Panc1 (cell line): Measurements from ENCODE around the gene PTGIR. TPM values are rescaled to one million over a fixed set of nuclear protein-coding genes. Genes with fewer than 3 reads are reported as not detected.

Source experiments
- ATAC-seq: fragments of 200-7000 bp; cut with Tn5 transposase; 2 replicates; pipeline ENCODE4 v1.9.1; 2020; ENCODE audit warnings: mild to moderate bottlenecking, moderate library complexity
- BruUV-seq: library from RNA; stranded (reverse); fragments of 400-500 nt; replicated peaks from 2 replicates; lab custom pipeline; 2021; lab: Mats Ljungman, UMichigan
- CTCF ChIA-PET: fragments of 300-600 bp; sonication (Branson Sonifier 250); formaldehyde crosslinking; loops from one replicate; lab custom pipeline; 2022; ENCODE audit warnings: antibody characterized with exemption; lab: Charles Lee
- POLR2A ChIA-PET: fragments of 300-600 bp; sonication (Branson Sonifier 250); formaldehyde crosslinking; loops from one replicate; lab custom pipeline; 2022; ENCODE audit warnings: antibody characterized with exemption; lab: Charles Lee
- DNase-seq: peaks from one replicate; pipeline ENCODE4 v3.0.0-alpha.2; 2010; ENCODE audit warnings: low read depth, low spot score
- H3K27ac ChIP-seq: 2 replicates; pipeline ENCODE4 v1.5.1; 2011; ENCODE audit warnings: mild to moderate bottlenecking, low read length, inconsistent platforms
- H3K27me3 ChIP-seq: fragments of 200-500 bp; sonication (Bioruptor generic); 2 replicates; pipeline ENCODE4 v1.6.0; 2014; ENCODE audit warnings: low read length, inconsistent platforms; ENCODE audit not compliant: control insufficient read depth, insufficient read depth
- H3K36me3 ChIP-seq: fragments of 200-500 bp; sonication (Bioruptor generic); 2 replicates; pipeline ENCODE4 v1.5.1; 2014; ENCODE audit warnings: inconsistent platforms, mild to moderate bottlenecking, low read length, moderate library complexity; ENCODE audit not compliant: control insufficient read depth, insufficient read depth
- H3K4me1 ChIP-seq: 2 replicates; pipeline ENCODE4 v1.5.1; 2011; ENCODE audit warnings: inconsistent platforms, mild to moderate bottlenecking, low read length, moderate library complexity; ENCODE audit not compliant: control insufficient read depth, insufficient read depth
- H3K4me3 ChIP-seq, 2 experiments: 2 replicates each; pipeline ENCODE4 v1.5.1; 2011 to 2012; ENCODE audit warnings: low read depth in 2 of 2, low read length in 2 of 2, mild to moderate bottlenecking in 2 of 2, inconsistent platforms in 1 of 2, moderate library complexity in 1 of 2
- H3K9me3 ChIP-seq: fragments of 200-500 bp; sonication (Bioruptor generic); 2 replicates; pipeline ENCODE4 v1.5.1; 2014; ENCODE audit warnings: low read depth, mild to moderate bottlenecking, inconsistent platforms, low read length, moderate library complexity; ENCODE audit not compliant: control insufficient read depth, insufficient read depth
- POLR2AphosphoS5 ChIP-seq: IDR thresholded peaks from 2 replicates; pipeline ENCODE4 v1.6.1; 2012; ENCODE audit warnings: mild to moderate bottlenecking, low read depth, low read length, moderate library complexity
- SIN3A ChIP-seq: IDR thresholded peaks from 2 replicates; pipeline ENCODE4 v1.6.1; 2012; ENCODE audit warnings: low read depth, mild to moderate bottlenecking, low read length, moderate library complexity, borderline replicate concordance; ENCODE audit not compliant: insufficient read depth
- TCF7L2 ChIP-seq: IDR thresholded peaks from 2 replicates; pipeline ENCODE4 v1.6.1; 2011; ENCODE audit warnings: mild to moderate bottlenecking, low read depth, low read length, inconsistent platforms
- in situ Hi-C: cut with HindIII; loops from 2 replicates; pipeline ENCODE4 v1.10.0; 2016; ENCODE audit warnings: low sequenced_read_pairs, low pct_unique_long_range_greater_than_20kb
- intact Hi-C: fragments of 100-400 bp; cut with micrococcal nuclease; formaldehyde crosslinking; loops from one replicate; pipeline ENCODE4 v1.10.0; 2022; ENCODE audit not compliant: unreplicated experiment
- total RNA-seq: library from RNA; stranded (reverse); gene quantifications from one replicate; pipeline ENCODE4 v1.2.1, GENCODE V29; 2021; ENCODE audit not compliant: unreplicated experiment
- TF ChIP-seq, protein P1 (sequence below): fragments of 450-650 bp; IDR thresholded peaks from 2 replicates; pipeline ENCODE4 v1.5.1; 2017; ENCODE audit warnings: mild to moderate bottlenecking
- TF ChIP-seq, protein P2 (sequence below), 2 experiments: IDR thresholded peaks; 2 replicates each; pipeline ENCODE4 v1.6.1; 2011 to 2012; ENCODE audit warnings: low read depth in 2 of 2, control low read depth in 1 of 2, low read length in 1 of 2, mild to moderate bottlenecking in 1 of 2, moderate library complexity in 1 of 2; ENCODE audit not compliant: insufficient read depth in 1 of 2

The PTGIR gene
- total RNA-seq, 1 experiment from 2014 or later: 0.08 TPM

DNA sequence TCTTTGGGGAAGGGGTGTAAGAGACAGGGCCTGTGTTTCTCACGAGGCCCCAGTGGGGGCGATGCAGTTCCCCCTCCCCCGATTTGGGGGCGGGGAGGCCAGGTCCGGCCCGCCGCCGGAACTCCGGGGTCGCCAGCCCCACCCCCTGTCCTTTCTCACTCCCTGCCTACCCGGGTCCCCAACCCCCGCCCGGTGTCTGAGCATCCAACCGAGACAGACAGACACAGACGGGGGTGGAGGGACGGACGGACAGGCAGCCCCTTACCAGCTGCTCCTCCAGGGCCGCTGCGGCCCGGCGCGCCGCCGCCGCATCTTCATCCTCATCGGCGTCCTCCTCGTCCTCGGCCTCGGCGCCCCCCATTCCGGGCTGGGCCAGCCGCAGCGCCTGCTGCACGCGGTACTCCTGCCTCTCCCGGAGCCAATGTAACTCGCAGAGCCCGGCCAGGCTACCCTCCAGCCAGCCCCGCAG, 35.7 kb upstream of the PTGIR start:
- intact Hi-C loops: no loop called here
- Histone ChIP-seq H3K36me3 (no peaks in the 10 kb centered on the region), H3K9me3 (no peaks in the 10 kb centered on the region), H3K4me1 (peaks cover 7% of the 10 kb centered on the region), H3K4me3 (peak overlapping the region; percentile 41 to 47), H3K27ac (no peak overlapping the region), H3K27me3 (no peaks in the 10 kb centered on the region)
- 0 out of 2 replicates have a peak, but pooled peaks have one; percentile 48 for TF ChIP-seq SIN3A
- TF ChIP-seq, protein P1, sequence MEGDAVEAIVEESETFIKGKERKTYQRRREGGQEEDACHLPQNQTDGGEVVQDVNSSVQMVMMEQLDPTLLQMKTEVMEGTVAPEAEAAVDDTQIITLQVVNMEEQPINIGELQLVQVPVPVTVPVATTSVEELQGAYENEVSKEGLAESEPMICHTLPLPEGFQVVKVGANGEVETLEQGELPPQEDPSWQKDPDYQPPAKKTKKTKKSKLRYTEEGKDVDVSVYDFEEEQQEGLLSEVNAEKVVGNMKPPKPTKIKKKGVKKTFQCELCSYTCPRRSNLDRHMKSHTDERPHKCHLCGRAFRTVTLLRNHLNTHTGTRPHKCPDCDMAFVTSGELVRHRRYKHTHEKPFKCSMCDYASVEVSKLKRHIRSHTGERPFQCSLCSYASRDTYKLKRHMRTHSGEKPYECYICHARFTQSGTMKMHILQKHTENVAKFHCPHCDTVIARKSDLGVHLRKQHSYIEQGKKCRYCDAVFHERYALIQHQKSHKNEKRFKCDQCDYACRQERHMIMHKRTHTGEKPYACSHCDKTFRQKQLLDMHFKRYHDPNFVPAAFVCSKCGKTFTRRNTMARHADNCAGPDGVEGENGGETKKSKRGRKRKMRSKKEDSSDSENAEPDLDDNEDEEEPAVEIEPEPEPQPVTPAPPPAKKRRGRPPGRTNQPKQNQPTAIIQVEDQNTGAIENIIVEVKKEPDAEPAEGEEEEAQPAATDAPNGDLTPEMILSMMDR: no peak
- DNase-seq (no peak), ATAC-seq (peak; percentile 57)
- ChIA-PET CTCF (interaction anchor here (0.5 to 2.0 kb wide), 3 partner anchors 33 to 67 kb away, joined by 4 to 10 read pairs (median 9); no protein-coding TSS in a partner anchor), POLR2A (interaction anchor here (0.6 kb wide), 1 partner anchor 69 kb away, joined by 3 read pairs; no protein-coding TSS in a partner anchor)
- in situ Hi-C loops: no loop called here
- no TSS peak for BruUV-seq

DNA sequence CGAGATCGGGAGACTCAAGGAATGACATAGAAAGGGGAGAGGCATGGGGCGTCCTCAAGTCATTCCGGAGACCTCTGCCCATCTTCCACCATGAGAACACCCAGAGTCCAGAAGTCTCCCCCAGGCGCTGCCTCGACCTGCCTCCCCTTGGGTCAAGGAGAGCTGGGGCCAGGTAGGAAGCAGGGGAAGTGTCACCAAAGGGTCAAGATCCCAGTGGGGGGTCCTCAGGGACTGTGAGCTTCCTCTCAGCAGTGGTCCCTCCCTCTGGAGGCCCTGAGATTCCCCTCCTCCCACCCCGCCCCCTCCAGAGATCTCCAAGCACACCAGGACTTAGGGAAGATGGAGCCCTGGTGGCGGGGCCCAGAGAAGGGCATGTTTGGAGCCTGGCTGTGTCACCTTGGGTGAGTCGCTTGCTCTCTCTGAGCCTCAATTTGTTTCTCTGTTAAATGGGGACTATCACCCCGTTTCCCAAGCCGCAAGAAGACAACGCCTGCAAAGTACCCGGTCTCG, 35.2 kb upstream of the PTGIR start:
- no peak for ATAC-seq
- BruUV-seq: no TSS peak
- Histone ChIP-seq H3K4me3 (peak overlapping the region; percentile 41 to 47), H3K4me1 (peaks cover 7% of the 10 kb centered on the region), H3K27ac (no peak overlapping the region), H3K36me3 (no peaks in the 10 kb centered on the region), H3K27me3 (no peaks in the 10 kb centered on the region), H3K9me3 (no peaks in the 10 kb centered on the region)
- DNase-seq: no peak
- intact Hi-C loops (no loop called here), in situ Hi-C loops (no loop called here)
- ChIA-PET POLR2A (interaction anchor here (0.6 kb wide), 1 partner anchor 69 kb away, joined by 3 read pairs; no protein-coding TSS in a partner anchor), CTCF (no interaction called here)
- TF ChIP-seq, protein P2, sequence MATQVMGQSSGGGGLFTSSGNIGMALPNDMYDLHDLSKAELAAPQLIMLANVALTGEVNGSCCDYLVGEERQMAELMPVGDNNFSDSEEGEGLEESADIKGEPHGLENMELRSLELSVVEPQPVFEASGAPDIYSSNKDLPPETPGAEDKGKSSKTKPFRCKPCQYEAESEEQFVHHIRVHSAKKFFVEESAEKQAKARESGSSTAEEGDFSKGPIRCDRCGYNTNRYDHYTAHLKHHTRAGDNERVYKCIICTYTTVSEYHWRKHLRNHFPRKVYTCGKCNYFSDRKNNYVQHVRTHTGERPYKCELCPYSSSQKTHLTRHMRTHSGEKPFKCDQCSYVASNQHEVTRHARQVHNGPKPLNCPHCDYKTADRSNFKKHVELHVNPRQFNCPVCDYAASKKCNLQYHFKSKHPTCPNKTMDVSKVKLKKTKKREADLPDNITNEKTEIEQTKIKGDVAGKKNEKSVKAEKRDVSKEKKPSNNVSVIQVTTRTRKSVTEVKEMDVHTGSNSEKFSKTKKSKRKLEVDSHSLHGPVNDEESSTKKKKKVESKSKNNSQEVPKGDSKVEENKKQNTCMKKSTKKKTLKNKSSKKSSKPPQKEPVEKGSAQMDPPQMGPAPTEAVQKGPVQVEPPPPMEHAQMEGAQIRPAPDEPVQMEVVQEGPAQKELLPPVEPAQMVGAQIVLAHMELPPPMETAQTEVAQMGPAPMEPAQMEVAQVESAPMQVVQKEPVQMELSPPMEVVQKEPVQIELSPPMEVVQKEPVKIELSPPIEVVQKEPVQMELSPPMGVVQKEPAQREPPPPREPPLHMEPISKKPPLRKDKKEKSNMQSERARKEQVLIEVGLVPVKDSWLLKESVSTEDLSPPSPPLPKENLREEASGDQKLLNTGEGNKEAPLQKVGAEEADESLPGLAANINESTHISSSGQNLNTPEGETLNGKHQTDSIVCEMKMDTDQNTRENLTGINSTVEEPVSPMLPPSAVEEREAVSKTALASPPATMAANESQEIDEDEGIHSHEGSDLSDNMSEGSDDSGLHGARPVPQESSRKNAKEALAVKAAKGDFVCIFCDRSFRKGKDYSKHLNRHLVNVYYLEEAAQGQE (IDR thresholded peaks at IDR 0.05; ENCODE audit: insufficient read depth in 1 of 2, low read depth in 2 of 2, low read length in 1 of 2): no peak
- TF ChIP-seq, protein P1: no peak
- TF ChIP-seq SIN3A (no peak), TCF7L2 (no peak), POLR2AphosphoS5 (no peak)
